ENCODE measurements around the gene ABHD2.

DNA sequence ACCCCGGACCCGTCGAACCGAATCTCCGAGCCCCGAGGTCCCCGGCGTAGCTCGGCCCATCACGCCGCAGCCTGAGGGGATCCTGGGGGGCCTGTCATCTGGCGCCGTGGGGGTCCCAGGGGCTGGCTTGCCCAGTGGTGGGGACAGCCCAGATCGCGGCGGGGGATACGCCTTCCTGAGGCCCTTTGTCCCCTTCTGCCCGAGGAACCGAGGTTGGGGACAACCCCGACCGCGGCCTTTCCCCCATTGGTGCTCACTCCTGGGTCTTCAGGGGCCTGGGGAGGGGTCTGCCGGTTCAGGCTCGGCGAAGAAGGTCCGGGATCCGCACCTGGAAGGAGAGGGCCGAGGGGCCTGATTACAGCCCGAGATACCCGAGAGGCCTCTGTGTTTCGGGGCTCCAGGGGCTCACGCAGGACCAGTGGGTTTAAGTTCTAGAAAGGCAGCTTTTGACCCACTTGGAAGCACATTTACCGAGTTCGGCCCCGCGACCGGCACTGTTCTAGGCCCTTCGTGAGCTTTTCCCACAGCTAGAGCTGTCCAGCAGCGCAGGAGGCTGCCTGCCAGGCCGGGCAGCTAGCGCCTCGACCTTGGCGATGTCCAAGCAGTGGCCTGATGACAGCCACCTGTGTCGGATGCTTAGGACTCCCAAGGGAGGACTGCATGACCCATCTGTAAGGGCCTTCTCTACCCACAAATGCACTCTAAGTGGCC, 504 bp downstream of the ABHD2 start:
- TF ChIP-seq, protein P1, sequence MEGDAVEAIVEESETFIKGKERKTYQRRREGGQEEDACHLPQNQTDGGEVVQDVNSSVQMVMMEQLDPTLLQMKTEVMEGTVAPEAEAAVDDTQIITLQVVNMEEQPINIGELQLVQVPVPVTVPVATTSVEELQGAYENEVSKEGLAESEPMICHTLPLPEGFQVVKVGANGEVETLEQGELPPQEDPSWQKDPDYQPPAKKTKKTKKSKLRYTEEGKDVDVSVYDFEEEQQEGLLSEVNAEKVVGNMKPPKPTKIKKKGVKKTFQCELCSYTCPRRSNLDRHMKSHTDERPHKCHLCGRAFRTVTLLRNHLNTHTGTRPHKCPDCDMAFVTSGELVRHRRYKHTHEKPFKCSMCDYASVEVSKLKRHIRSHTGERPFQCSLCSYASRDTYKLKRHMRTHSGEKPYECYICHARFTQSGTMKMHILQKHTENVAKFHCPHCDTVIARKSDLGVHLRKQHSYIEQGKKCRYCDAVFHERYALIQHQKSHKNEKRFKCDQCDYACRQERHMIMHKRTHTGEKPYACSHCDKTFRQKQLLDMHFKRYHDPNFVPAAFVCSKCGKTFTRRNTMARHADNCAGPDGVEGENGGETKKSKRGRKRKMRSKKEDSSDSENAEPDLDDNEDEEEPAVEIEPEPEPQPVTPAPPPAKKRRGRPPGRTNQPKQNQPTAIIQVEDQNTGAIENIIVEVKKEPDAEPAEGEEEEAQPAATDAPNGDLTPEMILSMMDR (conservative IDR thresholded peaks at IDR 0.05) = no peak
- TF ChIP-seq EZH2 (IDR thresholded peaks at IDR 0.05; ENCODE audit: low read depth) = no peak
